Activated T-helper 1 cell treated with anti-CD3 and anti-CD28 coated beads, Interleukin-2, amount 50 U/mL, for 16 hours (primary cell): ENCODE results near the gene CDH2.

ENCODE experiments used
- DNase-seq, 2 donors: peaks; one replicate each; pipeline ENCODE4 v3.0.0-alpha.2; 2020; ENCODE audit warnings: low read depth in 1 of 2, low spot score in 1 of 2

The CDH2 gene

GRCh38 chr18:28171837-28172236 is 5.1 kb downstream of the CDH2 start:
- DNase-seq = no peak

- no peak for DNase-seq
Measured at GRCh38 chr18:28168725-28169124, 8.2 kb downstream of the CDH2 start.

GRCh38 chr18:28167835-28168349 is 9.0 kb downstream of the CDH2 start:
- no peak for DNase-seq

GRCh38 chr18:28164771-28165483 is 12.0 kb downstream of the CDH2 start:
- DNase-seq = no peak

- DNase-seq = no peak
Measured at GRCh38 chr18:28163201-28163775, 13.6 kb downstream of the CDH2 start.

GRCh38 chr18:28161608-28162599 is 15.0 kb downstream of the CDH2 start:
- no peak for DNase-seq

GRCh38 chr18:28159055-28159454 is 17.9 kb downstream of the CDH2 start:
- DNase-seq = no peak

GRCh38 chr18:28158083-28158581 is 18.8 kb downstream of the CDH2 start:
- no peak for DNase-seq

GRCh38 chr18:28153485-28154065 is 23.4 kb downstream of the CDH2 start:
- DNase-seq = no peak

GRCh38 chr18:28152754-28153153 is 24.2 kb downstream of the CDH2 start:
- no peak for DNase-seq

GRCh38 chr18:28152354-28152753 is 24.6 kb downstream of the CDH2 start:
- no peak for DNase-seq

- no peak for DNase-seq
Measured at GRCh38 chr18:28151434-28151833, 25.5 kb downstream of the CDH2 start.

GRCh38 chr18:28150925-28151324 is 26.0 kb downstream of the CDH2 start:
- no peak for DNase-seq

GRCh38 chr18:28149810-28150420 is 27.0 kb downstream of the CDH2 start:
- DNase-seq = no peak

GRCh38 chr18:28147674-28148171 is 29.2 kb downstream of the CDH2 start:
- no peak for DNase-seq

GRCh38 chr18:28143725-28144124 is 33.2 kb downstream of the CDH2 start:
- no peak for DNase-seq

GRCh38 chr18:28138816-28139215 is 38.1 kb downstream of the CDH2 start:
- DNase-seq = no peak

- no peak for DNase-seq
Measured at GRCh38 chr18:28136071-28136470, 40.9 kb downstream of the CDH2 start.

- DNase-seq = no peak
Measured at GRCh38 chr18:28134774-28135173, 42.2 kb downstream of the CDH2 start.

GRCh38 chr18:28132084-28132483 is 44.8 kb downstream of the CDH2 start:
- no peak for DNase-seq

- DNase-seq = no peak
Measured at GRCh38 chr18:28128659-28128980, 48.3 kb downstream of the CDH2 start.
